HFFc6 (cell line): Measurements from ENCODE around the gene LYZL2. TPM values are rescaled to one million over a fixed set of nuclear protein-coding genes. Genes with fewer than 3 reads are reported as not detected.
"Not testable (repeated sequence)": the region's sequence is repeated elsewhere in the genome, so short reads cannot be mapped to it uniquely, and the experiment has no call there.

ENCODE experiments used
- DNase-seq: peaks from one replicate; pipeline ENCODE4 v3.0.0-alpha.2; 2018
- H3K27ac Mint-ChIP-seq: 2 replicates; pipeline ENCODE4 v1.8.0; 2020; ENCODE audit warnings: mild to moderate bottlenecking, mixed read lengths
- H3K27me3 Mint-ChIP-seq: 2 replicates; pipeline ENCODE4 v1.8.0; 2021; ENCODE audit warnings: mild to moderate bottlenecking, moderate library complexity, mixed read lengths; ENCODE audit not compliant: insufficient read depth
- H3K36me3 Mint-ChIP-seq: 2 replicates; pipeline ENCODE4 v1.8.0; 2021; ENCODE audit warnings: low read depth, mixed read lengths
- H3K4me1 Mint-ChIP-seq: 2 replicates; pipeline ENCODE4 v1.8.0; 2020; ENCODE audit warnings: low read depth, mixed read lengths
- H3K4me3 Mint-ChIP-seq: 2 replicates; pipeline ENCODE4 v1.8.0; 2020; ENCODE audit warnings: mild to moderate bottlenecking, moderate library complexity, mixed read lengths
- H3K9me3 Mint-ChIP-seq: 2 replicates; pipeline ENCODE4 v1.8.0; 2020; ENCODE audit warnings: mild to moderate bottlenecking, mixed read lengths
- CTCF ChIP-seq: fragments of 200-600 bp; sonication (generic); IDR thresholded peaks from 2 replicates; pipeline ENCODE4 v1.5.0; 2021; ENCODE audit warnings: antibody characterized with exemption, mild to moderate bottlenecking
- total RNA-seq, 6 experiments: library from RNA; stranded (reverse); fragmentation: NEBNext Ultra II Directional; extraction: Animal tissue kit (Norgen Biotek cat#: 25700); gene quantifications; 2 replicates in 1 of 6; 3 replicates in 5 of 6; pipeline ENCODE4 v1.2.3, GENCODE V29; 2021

LYZL2 gene
- total RNA-seq, 6 experiments from 2014 or later, result not detected

- Mint-ChIP-seq H3K9me3 (no peaks in the 10 kb centered on the region), H3K4me3 (no peak overlapping the region), H3K36me3 (no peaks in the 10 kb centered on the region), H3K4me1 (no peaks in the 10 kb centered on the region), H3K27me3 (peaks cover 31% of the 10 kb centered on the region), H3K27ac (no peak overlapping the region)
- no peak for TF ChIP-seq CTCF
- no peak for DNase-seq
These were observed 33.5 kb downstream of the LYZL2 start for GRCh38 chr10:30596013-30596412.

DNA sequence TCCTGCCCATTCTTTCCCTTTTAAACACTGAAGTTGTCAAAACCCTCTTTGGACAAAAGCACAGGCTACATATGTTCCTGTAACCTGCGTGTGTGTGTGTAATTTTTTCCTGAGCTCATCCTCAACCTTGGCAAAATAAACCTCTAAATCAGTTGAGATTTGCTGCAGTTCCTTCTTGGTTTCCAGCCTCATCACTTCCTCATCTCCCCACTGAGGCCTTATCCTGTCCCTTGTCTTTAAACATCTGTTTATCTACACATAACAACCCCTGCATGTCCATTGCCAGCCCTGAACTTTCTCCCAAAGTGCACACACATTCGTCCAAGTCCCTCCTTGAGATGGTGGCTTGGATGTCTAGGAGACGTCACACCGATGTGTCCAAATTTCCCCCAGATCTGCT is 35.5 kb downstream of the LYZL2 start:
- Mint-ChIP-seq H3K27me3 (peaks cover 25% of the 10 kb centered on the region), H3K4me3 (no peak overlapping the region), H3K36me3 (no peaks in the 10 kb centered on the region), H3K27ac (no peak overlapping the region), H3K4me1 (no peaks in the 10 kb centered on the region), H3K9me3 (no peaks in the 10 kb centered on the region)
- no peak for TF ChIP-seq CTCF
- no peak for DNase-seq

DNA sequence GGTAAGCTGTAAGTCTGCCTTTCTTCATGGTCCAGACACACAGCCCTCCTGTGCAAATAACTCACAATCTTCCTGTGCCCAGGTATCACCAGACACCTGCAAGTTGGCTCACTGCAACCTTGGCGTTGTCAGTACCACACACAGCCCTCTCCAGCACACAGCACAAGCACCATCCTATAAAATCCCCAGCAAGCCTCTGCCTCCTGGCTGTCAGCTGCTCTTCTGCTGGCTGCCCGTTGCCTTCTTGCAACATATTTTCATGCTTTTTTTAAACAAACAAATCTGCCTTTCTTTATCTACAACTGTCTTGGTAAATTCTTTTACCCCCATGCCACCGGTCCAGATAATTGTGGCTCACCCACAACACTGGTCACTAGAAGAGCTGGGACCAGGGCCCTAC is 36.8 kb downstream of the LYZL2 start:
- not testable (repeated sequence) for H3K27ac Mint-ChIP-seq, H3K4me1 Mint-ChIP-seq, H3K36me3 Mint-ChIP-seq, DNase-seq, H3K4me3 Mint-ChIP-seq, H3K9me3 Mint-ChIP-seq
- H3K27me3 Mint-ChIP-seq, result peaks cover 19% of the 10 kb centered on the region

- Mint-ChIP-seq H3K27ac (no peak overlapping the region), H3K4me3 (no peak overlapping the region), H3K9me3 (no peaks in the 10 kb centered on the region), H3K27me3 (peaks cover 25% of the 10 kb centered on the region), H3K36me3 (no peaks in the 10 kb centered on the region), H3K4me1 (no peaks in the 10 kb centered on the region)
- TF ChIP-seq CTCF, result peak; percentile 89
- DNase-seq, result peak; percentile 40
These were observed 38.3 kb downstream of the LYZL2 start for GRCh38 chr10:30591249-30591670.

- Mint-ChIP-seq H3K27me3 (peaks cover 15% of the 10 kb centered on the region), H3K4me1 (no peaks in the 10 kb centered on the region), H3K36me3 (no peaks in the 10 kb centered on the region), H3K9me3 (no peaks in the 10 kb centered on the region), H3K27ac (no peak overlapping the region), H3K4me3 (no peak overlapping the region)
- no peak for DNase-seq
- no peak for TF ChIP-seq CTCF
These were observed 40.1 kb downstream of the LYZL2 start for GRCh38 chr10:30589441-30589840.

DNA sequence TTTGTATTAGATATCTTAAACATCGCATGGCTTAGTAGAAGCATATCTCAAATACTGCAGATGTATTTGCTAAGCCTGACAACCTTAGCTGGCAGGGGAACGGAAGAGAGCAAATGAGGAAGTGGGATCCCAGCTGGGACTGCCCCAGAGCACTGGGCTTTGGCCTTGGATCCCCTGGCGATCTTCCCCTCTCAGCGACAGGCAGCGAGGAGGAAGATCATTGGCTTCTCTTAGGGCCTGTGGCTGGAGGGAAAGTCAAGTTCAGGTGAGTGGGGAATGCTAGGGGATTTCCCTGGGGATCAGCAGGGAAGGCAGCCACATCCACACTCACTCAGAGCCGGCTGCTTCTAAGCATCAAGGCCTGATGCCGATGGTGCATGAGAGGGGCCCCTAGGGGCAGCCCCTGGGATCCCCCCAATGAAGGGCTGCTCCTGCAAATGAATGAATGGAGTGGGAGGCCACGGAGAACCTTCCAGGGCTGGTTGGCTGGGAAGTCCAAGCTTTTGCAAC is 42.0 kb downstream of the LYZL2 start:
- Mint-ChIP-seq H3K9me3 (no peaks in the 10 kb centered on the region), H3K36me3 (no peaks in the 10 kb centered on the region), H3K4me1 (peaks cover 8% of the 10 kb centered on the region), H3K27ac (no peak overlapping the region), H3K27me3 (peaks cover 7% of the 10 kb centered on the region), H3K4me3 (no peak overlapping the region)
- no peak for DNase-seq
- no peak for TF ChIP-seq CTCF
